ENCODE results near the gene SFXN5. TPM values are rescaled to one million over a fixed set of nuclear protein-coding genes. Genes with fewer than 3 reads are reported as not detected.

The SFXN5 gene
- total RNA-seq, 6 experiments from 2014 or later, result 33.1 to 73.4 (median 56.6) TPM

- DNase-seq, result peak in 1 of 3 donors; percentile 55
Observed at GRCh38 chr2:72998234-72998651, 73.3 kb downstream of the SFXN5 start.

GRCh38 chr2:72996117-72996502 lies 75.4 kb downstream of the SFXN5 start:
- Histone ChIP-seq H3K27me3 (no peaks in the 10 kb centered on the region), H3K4me1 (peaks cover 0 to 46% (median 21%) of the 10 kb centered on the region in 4 donors), H3K36me3 (no peaks in the 10 kb centered on the region), H3K27ac (peak overlapping the region in 1 of 3 donors; percentile 60), H3K4me3 (no peak overlapping the region), H3K9me3 (no peaks in the 10 kb centered on the region)
- peak; percentile 10 to 31 (median 24) for ATAC-seq
- 65% methylated on average over 4 of the region's 7 CpGs for WGBS (ENCODE audit: insufficient coverage, low coverage, low lambda C conversion rate, missing lambda C conversion rate)
- no peak for TF ChIP-seq CTCF (IDR thresholded peaks at IDR 0.05)
- TF ChIP-seq POLR2A (IDR thresholded peaks at IDR 0.05), result no peak
- DNase-seq, result peak in 1 of 3 donors; percentile 39
- intact Hi-C loops (cut with DNase I), result loop anchor here (10.0 kb wide), 2 partner anchors 79 to 159 kb away; partner anchors contain the start of gene SFXN5 (in 2 of the 2)

More at GRCh38 chr2:72998234-72998651, 73.3 kb downstream of the SFXN5 start:
- no peak overlapping the region for H3K4me3 ChIP-seq
- WGBS (ENCODE audit: insufficient coverage, low coverage, low lambda C conversion rate, missing lambda C conversion rate), result 73% methylated on average over 6 of the region's 12 CpGs
- no peak for ATAC-seq
- no peaks in the 10 kb centered on the region for H3K27me3 ChIP-seq
- intact Hi-C loops (cut with DNase I), result loop anchor here (10.0 kb wide), 2 partner anchors 77 to 157 kb away; partner anchors contain the start of gene SFXN5 (in 2 of the 2)
- H3K36me3 ChIP-seq, result no peaks in the 10 kb centered on the region
- H3K4me1 ChIP-seq, result peaks cover 0 to 59% (median 25%) of the 10 kb centered on the region in 4 donors
- no peak for TF ChIP-seq POLR2A (IDR thresholded peaks at IDR 0.05)
- no peak for TF ChIP-seq CTCF (IDR thresholded peaks at IDR 0.05)
- H3K27ac ChIP-seq, result peak overlapping the region in 1 of 3 donors; percentile 80
- H3K9me3 ChIP-seq, result no peaks in the 10 kb centered on the region

GRCh38 chr2:72995430-72996116 lies 75.9 kb downstream of the SFXN5 start:
- intact Hi-C loops (cut with DNase I), result loop anchor here (10.0 kb wide), 2 partner anchors 79 to 159 kb away; partner anchors contain the start of gene SFXN5 (in 2 of the 2)

GRCh38 chr2:72994991-72995380 lies 76.5 kb downstream of the SFXN5 start:
- Histone ChIP-seq H3K36me3 (no peaks in the 10 kb centered on the region), H3K9me3 (no peaks in the 10 kb centered on the region), H3K27me3 (no peaks in the 10 kb centered on the region), H3K27ac (peak overlapping the region in 1 of 3 donors; percentile 60), H3K4me3 (no peak overlapping the region), H3K4me1 (peaks cover 0 to 45% (median 11%) of the 10 kb centered on the region in 4 donors)
- no peak for TF ChIP-seq POLR2A (IDR thresholded peaks at IDR 0.05)
- no peak for TF ChIP-seq CTCF (IDR thresholded peaks at IDR 0.05)
- ATAC-seq (no peak), DNase-seq (no peak)
- intact Hi-C loops (cut with DNase I), result loop anchor here (10.0 kb wide), 2 partner anchors 80 to 160 kb away; partner anchors contain the start of gene SFXN5 (in 2 of the 2)
- 89% methylated on average over 6 of the region's 6 CpGs for WGBS (ENCODE audit: insufficient coverage, low coverage, low lambda C conversion rate, missing lambda C conversion rate)

More at GRCh38 chr2:72995430-72996116, 75.9 kb downstream of the SFXN5 start:
- Histone ChIP-seq H3K27ac (peak overlapping the region in 1 of 3 donors; percentile 60), H3K9me3 (no peaks in the 10 kb centered on the region), H3K36me3 (no peaks in the 10 kb centered on the region), H3K4me1 (peaks cover 0 to 45% (median 17%) of the 10 kb centered on the region in 4 donors), H3K4me3 (no peak overlapping the region), H3K27me3 (no peaks in the 10 kb centered on the region)
- WGBS (ENCODE audit: insufficient coverage, low coverage, low lambda C conversion rate, missing lambda C conversion rate), result 35% methylated on average over 12 of the region's 15 CpGs
- ATAC-seq (peak in 1 of 4 donors; percentile 3), DNase-seq (peak in 1 of 3 donors; percentile 44)
- TF ChIP-seq POLR2A (IDR thresholded peaks at IDR 0.05) (no peak), CTCF (IDR thresholded peaks at IDR 0.05) (no peak)

Measured in right lobe of liver (tissue), 6 donors.